MM.1S (cell line): Measurements from ENCODE around the gene CDK5RAP2.

Experiments used
- DNase-seq: peaks from one replicate; pipeline ENCODE4 v3.0.0-alpha.2; 2015
- H2AFZ ChIP-seq: fragments of 300-600 bp; sonication (generic); 2 replicates; pipeline ENCODE4 v1.6.0; 2016; ENCODE audit warnings: antibody characterized with exemption, low read length
- H3F3A ChIP-seq: fragments of 300-600 bp; sonication (generic); 2 replicates; pipeline ENCODE4 v1.6.1; 2016; ENCODE audit warnings: mild to moderate bottlenecking, antibody characterized with exemption, low read length, moderate library complexity, mixed read lengths; ENCODE audit not compliant: insufficient read depth
- H3K27ac ChIP-seq: fragments of 300-600 bp; sonication (generic); 2 replicates; pipeline ENCODE4 v1.5.1; 2016; ENCODE audit warnings: mild to moderate bottlenecking, low read length
- H3K27me3 ChIP-seq: fragments of 300-600 bp; sonication (generic); replicated peaks from 2 replicates; pipeline ENCODE4 v1.6.0; 2016; ENCODE audit warnings: low read length; ENCODE audit not compliant: insufficient read depth
- H3K36me3 ChIP-seq: fragments of 300-600 bp; sonication (generic); replicated peaks from 2 replicates; pipeline ENCODE4 v1.6.1; 2016; ENCODE audit warnings: mild to moderate bottlenecking, low read length, mixed read lengths; ENCODE audit not compliant: insufficient read depth
- H3K4me1 ChIP-seq: fragments of 300-600 bp; sonication (generic); 2 replicates; pipeline ENCODE4 v1.6.1; 2016; ENCODE audit warnings: low read length, mixed read lengths
- H3K4me2 ChIP-seq: fragments of 300-600 bp; sonication (generic); 2 replicates; pipeline ENCODE4 v1.6.0; 2016; ENCODE audit warnings: low read depth, low read length
- H3K4me3 ChIP-seq: fragments of 300-600 bp; sonication (generic); 2 replicates; pipeline ENCODE4 v1.5.1; 2016; ENCODE audit warnings: low read length, mixed read lengths
- H3K79me2 ChIP-seq: fragments of 300-600 bp; sonication (generic); 2 replicates; pipeline ENCODE4 v1.6.1; 2016; ENCODE audit warnings: mixed run types, low read length, mixed read lengths
- H3K9ac ChIP-seq: fragments of 300-600 bp; sonication (generic); 2 replicates; pipeline ENCODE4 v1.6.1; 2016; ENCODE audit warnings: low read length, mixed read lengths
- H3K9me2 ChIP-seq: fragments of 300-600 bp; sonication (generic); replicated peaks from 2 replicates; pipeline ENCODE4 v1.6.1; 2016; ENCODE audit warnings: mild to moderate bottlenecking, low read length, mixed read lengths; ENCODE audit not compliant: insufficient read depth
- H3K9me3 ChIP-seq: fragments of 300-600 bp; sonication (generic); replicated peaks from 2 replicates; pipeline ENCODE4 v1.6.1; 2016; ENCODE audit warnings: mild to moderate bottlenecking, low read length, mixed read lengths; ENCODE audit not compliant: insufficient read depth
- H4K20me1 ChIP-seq: fragments of 300-600 bp; sonication (generic); 2 replicates; pipeline ENCODE4 v1.6.1; 2016; ENCODE audit warnings: mild to moderate bottlenecking, low read length, moderate library complexity, mixed read lengths; ENCODE audit not compliant: insufficient read depth
- CTCF ChIP-seq: fragments of 300-600 bp; sonication (generic); IDR thresholded peaks from 2 replicates; pipeline ENCODE4 v1.5.1; 2016; ENCODE audit warnings: antibody characterized with exemption, low read length, mixed read lengths
- EZH2 ChIP-seq: fragments of 300-600 bp; sonication (generic); optimal IDR thresholded peaks from 2 replicates; pipeline ENCODE3; 2017; ENCODE audit warnings: low read depth, mild to moderate bottlenecking, antibody characterized with exemption, low read length, mixed read lengths
- EZH2phosphoT487 ChIP-seq: fragments of 300-600 bp; sonication (generic); IDR thresholded peaks from 2 replicates; pipeline ENCODE4 v1.6.1; 2018; ENCODE audit warnings: antibody characterized with exemption, low read length

Gene CDK5RAP2

DNA sequence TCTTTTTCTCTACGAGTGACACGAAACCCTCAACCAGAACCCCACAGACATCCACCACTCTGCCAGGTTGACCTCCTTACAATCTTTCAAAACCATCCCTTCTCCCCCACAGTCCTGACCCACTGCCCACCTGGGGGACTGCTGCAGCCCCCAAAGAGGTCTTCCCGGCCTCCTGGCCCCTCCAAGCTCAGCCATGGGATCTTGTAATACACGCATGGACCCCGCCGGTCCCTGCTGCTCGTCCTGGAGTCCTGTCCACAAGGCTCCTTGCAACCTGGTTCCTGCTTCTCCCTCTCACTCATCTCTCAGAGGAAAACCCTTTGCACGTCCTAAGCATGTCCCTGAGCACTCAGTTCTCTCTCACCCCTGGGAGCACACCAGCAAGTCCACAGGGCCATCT lies 187.3 kb downstream of the CDK5RAP2 start:
- TF ChIP-seq EZH2 (no peak), EZH2phosphoT487 (no peak), CTCF (no peak)
- H3K9ac ChIP-seq, result no peak overlapping the region
- no peak for DNase-seq
- no peaks in the 10 kb centered on the region for H4K20me1 ChIP-seq
- H3K36me3 ChIP-seq, result peaks cover 9% of the 10 kb centered on the region; the same call in 1 of the 2 replicates
- no peak overlapping the region for H3K4me2 ChIP-seq
- no peaks in the 10 kb centered on the region for H3K9me3 ChIP-seq
- no peak overlapping the region for H3K4me3 ChIP-seq
- no peaks in the 10 kb centered on the region for H3K4me1 ChIP-seq
- no peaks in the 10 kb centered on the region for H3K27me3 ChIP-seq
- no peak overlapping the region for H3K27ac ChIP-seq
- H3K79me2 ChIP-seq, result no peaks in the 10 kb centered on the region
- H2AFZ ChIP-seq, result no peak overlapping the region
- no peaks in the 10 kb centered on the region for H3K9me2 ChIP-seq
- H3F3A ChIP-seq, result no peaks in the 10 kb centered on the region

GRCh38 chr9:120392245-120392644 lies 187.7 kb downstream of the CDK5RAP2 start:
- no peaks in the 10 kb centered on the region for H3K27me3 ChIP-seq
- no peaks in the 10 kb centered on the region for H3F3A ChIP-seq
- H3K9me3 ChIP-seq, result no peaks in the 10 kb centered on the region
- H2AFZ ChIP-seq, result no peak overlapping the region
- no peak for TF ChIP-seq EZH2
- no peak for TF ChIP-seq EZH2phosphoT487
- no peak for TF ChIP-seq CTCF
- no peaks in the 10 kb centered on the region for H4K20me1 ChIP-seq
- peaks cover 9% of the 10 kb centered on the region; the same call in 1 of the 2 replicates for H3K36me3 ChIP-seq
- no peaks in the 10 kb centered on the region for H3K4me1 ChIP-seq
- no peak overlapping the region for H3K27ac ChIP-seq
- no peak overlapping the region for H3K4me2 ChIP-seq
- no peaks in the 10 kb centered on the region for H3K79me2 ChIP-seq
- H3K9ac ChIP-seq, result no peak overlapping the region
- DNase-seq, result no peak
- no peaks in the 10 kb centered on the region for H3K9me2 ChIP-seq
- no peak overlapping the region for H3K4me3 ChIP-seq

DNA sequence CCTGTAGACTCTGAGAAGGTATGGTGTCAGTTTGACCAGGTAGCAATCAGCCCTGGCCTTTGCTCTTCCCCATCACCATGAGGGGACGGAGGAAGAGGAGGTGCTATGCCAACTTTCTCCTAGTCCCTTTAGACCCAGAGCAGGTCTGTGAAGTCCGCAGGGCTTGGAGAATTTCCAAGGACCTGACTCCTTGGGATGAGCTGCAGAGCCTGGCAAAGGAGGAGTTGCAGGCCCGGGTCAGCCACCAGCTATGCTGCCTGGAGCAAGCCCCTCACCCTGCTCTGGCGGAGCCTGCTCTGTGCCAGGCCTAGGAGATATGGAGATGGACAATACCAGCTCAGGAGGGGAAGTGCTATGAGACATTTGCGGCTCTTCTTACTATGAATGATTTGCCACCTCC lies 188.3 kb downstream of the CDK5RAP2 start:
- peaks cover 9% of the 10 kb centered on the region; the same call in 1 of the 2 replicates for H3K36me3 ChIP-seq

More for the DNA sequence above, 188.3 kb downstream of the CDK5RAP2 start:
- no peak overlapping the region for H2AFZ ChIP-seq
- no peaks in the 10 kb centered on the region for H3K4me1 ChIP-seq
- no peaks in the 10 kb centered on the region for H3F3A ChIP-seq
- TF ChIP-seq EZH2phosphoT487 (no peak), CTCF (no peak), EZH2 (no peak)
- no peak overlapping the region for H3K9ac ChIP-seq
- no peaks in the 10 kb centered on the region for H3K79me2 ChIP-seq
- DNase-seq, result no peak
- no peaks in the 10 kb centered on the region for H3K9me2 ChIP-seq
- H3K4me2 ChIP-seq, result no peak overlapping the region
- H3K27ac ChIP-seq, result no peak overlapping the region
- no peaks in the 10 kb centered on the region for H4K20me1 ChIP-seq
- H3K4me3 ChIP-seq, result no peak overlapping the region
- H3K27me3 ChIP-seq, result no peaks in the 10 kb centered on the region
- no peaks in the 10 kb centered on the region for H3K9me3 ChIP-seq
